C4-2B (cell line): ENCODE data around the gene CDH18.

Source experiments
- H3K27ac ChIP-seq: fragments of 450-650 bp; 2 replicates; pipeline ENCODE4 v1.5.1; 2017
- ZFX ChIP-seq: fragments of 450-650 bp; IDR thresholded peaks from 2 replicates; pipeline ENCODE4 v1.6.1; 2017
- TF ChIP-seq, protein P1 (sequence below): fragments of 450-650 bp; conservative IDR thresholded peaks from 2 replicates; pipeline ENCODE4 v1.5.1; 2017; ENCODE audit warnings: mild to moderate bottlenecking

The CDH18 gene

DNA sequence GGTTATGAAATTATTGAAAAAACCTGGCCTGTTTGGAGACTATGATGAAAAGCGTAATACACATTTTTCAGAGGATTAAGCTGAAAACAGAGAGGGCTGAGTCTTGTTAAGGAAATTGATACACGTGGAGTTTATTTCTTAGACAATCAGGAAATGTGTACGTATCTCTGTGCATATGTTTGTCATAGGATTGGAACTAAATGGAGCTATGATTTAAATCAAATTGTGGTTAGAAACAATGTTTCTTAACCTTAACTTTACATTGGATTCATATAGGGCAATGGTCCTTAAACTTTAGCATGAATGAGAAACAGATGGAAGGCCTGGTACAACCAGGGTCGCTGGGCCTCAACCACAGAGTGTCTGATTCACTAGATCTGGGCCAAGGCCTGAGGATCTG lies 451.6 kb downstream of the CDH18 start:
- no peak overlapping the region for H3K27ac ChIP-seq
- TF ChIP-seq ZFX: no peak
- TF ChIP-seq, protein P1, sequence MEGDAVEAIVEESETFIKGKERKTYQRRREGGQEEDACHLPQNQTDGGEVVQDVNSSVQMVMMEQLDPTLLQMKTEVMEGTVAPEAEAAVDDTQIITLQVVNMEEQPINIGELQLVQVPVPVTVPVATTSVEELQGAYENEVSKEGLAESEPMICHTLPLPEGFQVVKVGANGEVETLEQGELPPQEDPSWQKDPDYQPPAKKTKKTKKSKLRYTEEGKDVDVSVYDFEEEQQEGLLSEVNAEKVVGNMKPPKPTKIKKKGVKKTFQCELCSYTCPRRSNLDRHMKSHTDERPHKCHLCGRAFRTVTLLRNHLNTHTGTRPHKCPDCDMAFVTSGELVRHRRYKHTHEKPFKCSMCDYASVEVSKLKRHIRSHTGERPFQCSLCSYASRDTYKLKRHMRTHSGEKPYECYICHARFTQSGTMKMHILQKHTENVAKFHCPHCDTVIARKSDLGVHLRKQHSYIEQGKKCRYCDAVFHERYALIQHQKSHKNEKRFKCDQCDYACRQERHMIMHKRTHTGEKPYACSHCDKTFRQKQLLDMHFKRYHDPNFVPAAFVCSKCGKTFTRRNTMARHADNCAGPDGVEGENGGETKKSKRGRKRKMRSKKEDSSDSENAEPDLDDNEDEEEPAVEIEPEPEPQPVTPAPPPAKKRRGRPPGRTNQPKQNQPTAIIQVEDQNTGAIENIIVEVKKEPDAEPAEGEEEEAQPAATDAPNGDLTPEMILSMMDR: no peak

- H3K27ac ChIP-seq: no peak overlapping the region
- TF ChIP-seq, protein P1: no peak
- TF ChIP-seq ZFX: no peak
These were observed 453.2 kb downstream of the CDH18 start for GRCh38 chr5:19534751-19535150.

GRCh38 chr5:19532936-19533335 lies 455.1 kb downstream of the CDH18 start:
- H3K27ac ChIP-seq: no peak overlapping the region
- TF ChIP-seq, protein P1: no peak
- no peak for TF ChIP-seq ZFX

- TF ChIP-seq, protein P1: no peak
- no peak for TF ChIP-seq ZFX
- no peak overlapping the region for H3K27ac ChIP-seq
These were observed 456.5 kb downstream of the CDH18 start for GRCh38 chr5:19531374-19531952.

GRCh38 chr5:19519448-19519847 lies 468.6 kb downstream of the CDH18 start:
- no peak overlapping the region for H3K27ac ChIP-seq
- TF ChIP-seq, protein P1: no peak
- TF ChIP-seq ZFX: no peak

DNA sequence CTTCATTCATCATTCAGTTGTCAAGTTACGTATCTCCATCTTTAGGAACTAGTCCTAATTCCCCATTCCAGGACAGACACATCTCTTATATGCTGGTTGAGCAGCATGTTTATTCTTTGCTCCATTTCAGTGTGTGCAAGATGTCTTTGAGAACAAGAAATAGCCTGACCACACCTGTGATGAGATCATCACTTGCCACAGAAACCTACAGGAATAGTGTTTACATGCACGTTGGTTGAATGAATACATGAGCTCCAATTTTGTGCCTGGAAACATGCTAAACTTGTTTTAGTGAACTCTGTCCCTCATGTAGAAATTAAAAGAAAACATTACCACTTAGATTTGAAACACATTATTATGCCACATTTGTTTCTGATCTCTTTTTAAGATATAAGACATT lies 489.1 kb downstream of the CDH18 start:
- no peak overlapping the region for H3K27ac ChIP-seq
- TF ChIP-seq, protein P1: no peak
- TF ChIP-seq ZFX: no peak

DNA sequence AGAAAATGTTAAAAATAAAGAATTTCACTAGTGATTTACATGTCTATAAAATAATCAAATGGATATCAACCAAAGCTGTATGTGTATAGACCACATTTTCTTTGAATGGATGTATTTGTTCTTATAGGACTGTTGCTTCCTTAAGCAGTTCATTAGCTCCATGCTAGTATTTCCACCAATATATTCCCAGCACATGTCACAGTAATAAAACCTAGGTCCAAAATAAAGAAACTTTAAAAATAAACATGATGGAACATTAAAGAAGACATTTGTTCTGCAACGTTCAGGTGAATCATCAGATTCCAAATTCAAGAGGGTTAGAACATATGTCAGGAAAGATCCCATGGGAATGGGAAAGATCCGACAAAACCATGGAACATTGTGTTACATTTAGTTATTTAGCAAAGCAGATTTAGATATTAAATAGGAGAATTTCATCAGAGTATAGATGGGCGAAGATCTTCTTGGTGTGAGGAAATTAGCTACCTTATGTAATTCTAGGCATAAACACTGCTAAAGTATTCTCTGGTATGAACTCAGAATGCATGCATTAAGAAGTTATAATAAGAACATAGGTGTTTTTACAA lies 490.7 kb downstream of the CDH18 start:
- no peak overlapping the region for H3K27ac ChIP-seq
- no peak for TF ChIP-seq ZFX
- TF ChIP-seq, protein P1: no peak
